NCI-H1930 (cell line): Measurements from ENCODE around the gene DHX32.
"Not testable (repeated sequence)": the region's sequence is repeated elsewhere in the genome, so short reads cannot be mapped to it uniquely, and the experiment has no call there.

ENCODE experiments used
- DNase-seq, 2 experiments: peaks; one replicate each; lab custom pipeline; 2025; lab: John Stamatoyannopoulos, UW

DHX32 gene, protein sequence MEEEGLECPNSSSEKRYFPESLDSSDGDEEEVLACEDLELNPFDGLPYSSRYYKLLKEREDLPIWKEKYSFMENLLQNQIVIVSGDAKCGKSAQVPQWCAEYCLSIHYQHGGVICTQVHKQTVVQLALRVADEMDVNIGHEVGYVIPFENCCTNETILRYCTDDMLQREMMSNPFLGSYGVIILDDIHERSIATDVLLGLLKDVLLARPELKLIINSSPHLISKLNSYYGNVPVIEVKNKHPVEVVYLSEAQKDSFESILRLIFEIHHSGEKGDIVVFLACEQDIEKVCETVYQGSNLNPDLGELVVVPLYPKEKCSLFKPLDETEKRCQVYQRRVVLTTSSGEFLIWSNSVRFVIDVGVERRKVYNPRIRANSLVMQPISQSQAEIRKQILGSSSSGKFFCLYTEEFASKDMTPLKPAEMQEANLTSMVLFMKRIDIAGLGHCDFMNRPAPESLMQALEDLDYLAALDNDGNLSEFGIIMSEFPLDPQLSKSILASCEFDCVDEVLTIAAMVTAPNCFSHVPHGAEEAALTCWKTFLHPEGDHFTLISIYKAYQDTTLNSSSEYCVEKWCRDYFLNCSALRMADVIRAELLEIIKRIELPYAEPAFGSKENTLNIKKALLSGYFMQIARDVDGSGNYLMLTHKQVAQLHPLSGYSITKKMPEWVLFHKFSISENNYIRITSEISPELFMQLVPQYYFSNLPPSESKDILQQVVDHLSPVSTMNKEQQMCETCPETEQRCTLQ

GRCh38 chr10:125881192-125881591 is at the start of gene DHX32:
DHX32 (minus strand) TSS chr10:125881292; CDS start chr10:125880824, 468 bp downstream.
- DNase-seq, result no peak

DNA sequence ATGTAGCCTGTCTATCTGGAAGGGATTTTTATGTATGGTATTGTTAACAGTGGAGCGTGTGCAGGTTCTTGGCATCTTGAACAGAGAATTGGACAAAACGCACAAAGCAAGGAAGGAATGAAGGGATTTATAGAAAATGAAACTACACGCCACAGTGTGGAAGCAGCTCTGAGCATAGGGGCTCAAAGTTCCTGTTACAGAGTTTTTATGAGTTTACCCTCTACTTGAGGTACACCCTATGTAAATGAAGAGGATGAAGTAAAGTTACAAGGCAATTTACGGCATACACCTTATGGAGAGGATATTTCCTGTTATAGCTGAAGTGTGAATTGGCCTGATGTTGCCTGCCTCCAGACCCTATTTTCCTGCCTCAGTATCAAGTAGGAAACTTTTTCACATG is 48.5 kb upstream of the DHX32 start:
- no peak for DNase-seq

DNA sequence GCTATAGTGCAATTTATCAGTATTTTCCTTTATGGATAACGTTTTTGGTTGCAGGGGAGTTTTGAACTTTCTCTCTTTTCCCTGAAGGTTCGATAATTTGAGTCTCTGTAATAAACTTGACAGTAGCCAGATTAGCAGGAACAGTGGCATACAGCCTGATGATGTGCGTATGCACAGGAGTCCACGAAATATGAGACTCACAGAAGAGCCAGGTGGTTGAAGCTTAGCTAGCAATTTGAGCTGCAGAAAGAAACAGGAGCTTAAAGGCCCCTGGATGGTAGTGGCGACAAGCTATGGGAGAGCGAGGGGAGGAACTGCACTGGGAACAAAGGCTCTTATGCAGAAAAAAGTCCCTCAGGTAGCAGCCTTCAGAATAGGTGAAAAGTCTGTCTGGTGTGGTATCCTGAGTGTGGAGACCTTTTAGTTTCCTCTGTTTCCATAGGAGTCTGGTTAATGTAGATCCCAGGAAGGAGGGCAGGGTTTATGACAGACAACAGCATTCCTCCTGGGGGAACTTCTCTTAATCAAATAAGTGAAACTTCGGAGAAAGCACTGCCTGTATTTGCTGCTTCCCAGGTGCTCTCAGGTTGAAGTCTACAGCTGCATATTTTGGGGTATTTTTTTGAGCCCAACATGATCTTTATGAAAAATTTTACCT is 48.0 kb upstream of the DHX32 start:
- DNase-seq, result no peak

GRCh38 chr10:125927265-125927664 is 46.2 kb upstream of the DHX32 start:
- not testable (repeated sequence) for DNase-seq

GRCh38 chr10:125926247-125926646 is 45.2 kb upstream of the DHX32 start:
- no peak for DNase-seq

GRCh38 chr10:125925262-125925834 is 44.3 kb upstream of the DHX32 start:
- DNase-seq, result no peak

- not testable (repeated sequence) for DNase-seq
Observed at GRCh38 chr10:125921643-125922306, 40.7 kb upstream of the DHX32 start.

- not testable (repeated sequence) for DNase-seq
Observed at GRCh38 chr10:125917704-125918361, 36.7 kb upstream of the DHX32 start.

GRCh38 chr10:125916977-125917376 is 35.9 kb upstream of the DHX32 start:
- DNase-seq, result no peak

DNA sequence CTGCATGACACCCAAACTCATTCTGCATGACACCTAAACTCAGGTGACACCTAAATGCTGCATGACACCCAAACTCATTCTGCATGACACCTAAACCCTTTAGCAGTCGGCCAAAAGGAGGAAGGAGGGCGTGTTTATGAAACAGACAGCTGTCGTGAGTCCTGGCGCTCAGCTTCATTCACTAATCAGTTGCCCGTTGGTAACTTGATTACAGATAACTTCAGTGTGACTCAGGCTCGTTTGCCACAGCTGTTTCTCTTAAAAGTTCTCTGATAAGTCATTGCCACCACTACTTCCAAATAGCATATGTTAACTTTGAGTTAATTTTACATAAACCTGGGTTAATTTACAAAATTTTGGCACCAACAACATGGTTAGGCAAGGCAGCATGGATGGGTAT is 32.2 kb upstream of the DHX32 start:
- DNase-seq, result not testable (repeated sequence)

DNA sequence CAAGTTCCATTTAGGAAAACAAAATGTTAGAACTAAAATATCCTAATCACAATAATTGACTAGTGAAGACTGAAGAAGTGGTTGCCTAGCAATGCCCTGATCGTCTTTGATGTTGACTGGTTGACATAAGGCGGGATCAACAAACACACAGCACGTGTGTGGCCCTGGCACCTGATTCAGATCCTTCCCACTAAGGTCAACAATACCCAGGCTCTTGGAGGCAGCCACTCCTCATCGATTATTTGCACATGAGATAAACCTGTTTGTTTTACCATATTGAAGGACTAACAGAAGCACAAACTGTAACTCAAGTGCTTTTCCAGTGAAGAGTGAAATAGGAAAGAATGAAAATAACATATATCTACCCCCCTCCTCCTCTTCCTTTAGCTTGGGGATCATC is 30.9 kb upstream of the DHX32 start:
- no peak for DNase-seq

DNA sequence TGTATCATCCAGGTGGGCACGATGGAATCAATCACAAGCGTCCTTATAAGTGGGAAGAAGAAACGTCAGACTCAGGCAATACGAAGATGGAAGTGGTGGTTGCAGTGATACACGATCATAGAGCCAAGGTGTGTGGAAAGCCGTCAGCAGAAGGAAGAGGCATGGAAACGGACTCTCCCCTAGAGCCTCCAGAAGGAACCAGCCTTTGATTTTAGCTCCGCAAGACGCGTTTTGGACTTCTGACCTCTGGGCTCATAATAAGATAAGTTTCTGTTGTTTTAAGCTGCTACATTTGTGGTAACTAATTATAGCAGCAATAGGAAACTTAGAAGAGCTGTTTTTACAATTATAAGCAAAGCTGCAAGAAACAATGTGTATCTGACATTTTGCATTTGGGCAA is 30.1 kb upstream of the DHX32 start:
- DNase-seq, result no peak

DNA sequence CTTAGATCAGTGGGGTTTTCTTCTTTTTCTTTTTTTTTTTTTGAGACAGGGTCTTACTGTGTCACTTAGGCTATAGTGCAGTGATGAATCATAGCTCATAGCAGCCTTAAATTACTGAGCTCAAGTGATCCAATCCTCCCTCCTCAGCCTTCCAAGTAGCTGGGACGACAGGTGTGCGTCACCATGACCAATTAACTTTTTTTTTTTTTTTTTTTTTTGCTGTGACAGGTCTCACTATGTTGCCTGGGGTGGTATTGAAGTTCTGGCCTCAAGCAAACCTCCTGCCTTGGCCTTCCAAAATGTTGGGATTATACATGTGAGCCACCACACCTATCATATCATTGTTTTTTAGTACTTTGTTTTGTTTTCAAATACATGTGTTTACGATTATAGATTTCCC is 28.4 kb upstream of the DHX32 start:
- DNase-seq, result not testable (repeated sequence)

GRCh38 chr10:125908813-125909212 is 27.7 kb upstream of the DHX32 start:
- DNase-seq, result not testable (repeated sequence)

DNA sequence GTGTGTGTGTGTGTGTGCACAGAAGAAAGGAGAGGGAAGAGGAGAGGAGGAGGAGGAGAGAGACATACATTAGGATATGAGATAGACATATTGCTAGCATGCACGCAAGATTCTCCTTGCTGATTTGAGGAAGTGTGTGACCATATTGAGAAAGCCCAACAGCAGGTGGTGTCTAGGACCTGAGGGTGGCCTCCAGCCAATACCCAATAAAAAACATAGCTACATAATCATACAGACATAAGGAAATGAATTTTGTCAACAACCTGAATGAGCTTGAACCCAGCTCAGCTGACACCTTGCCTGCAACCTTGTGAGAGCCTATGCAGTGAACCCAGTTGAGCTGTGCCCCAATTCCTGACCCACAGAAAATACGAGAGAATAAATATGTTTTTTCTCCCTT is 26.5 kb upstream of the DHX32 start:
- DNase-seq, result not testable (repeated sequence)

- DNase-seq, result not testable (repeated sequence)
Observed at GRCh38 chr10:125905069-125905994, 24.2 kb upstream of the DHX32 start.

DNA sequence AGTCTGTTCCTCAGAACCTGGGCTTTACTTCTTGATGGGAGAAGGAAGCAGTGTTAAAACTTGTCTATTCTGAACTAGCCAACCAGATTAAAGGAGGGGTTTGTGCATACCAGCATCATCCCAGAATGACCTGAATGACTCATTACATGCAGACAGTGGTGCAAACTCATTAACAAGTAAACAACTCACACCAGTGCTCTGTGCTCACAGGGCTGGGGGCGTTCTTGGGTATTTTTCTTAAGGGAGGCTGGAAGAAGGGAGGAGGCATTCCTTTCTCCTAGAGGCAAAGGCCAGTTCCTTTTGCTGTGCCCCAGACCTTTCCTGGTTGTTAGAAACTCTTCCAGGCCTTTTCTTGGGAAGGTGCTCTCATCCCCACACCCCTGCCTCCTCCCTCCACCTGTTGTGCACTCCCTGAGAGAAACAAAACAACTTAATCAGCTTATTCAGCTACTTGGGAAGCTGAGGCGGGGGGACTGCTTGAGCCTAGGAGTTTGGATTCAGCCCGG is 22.1 kb upstream of the DHX32 start:
- not testable (repeated sequence) for DNase-seq

- DNase-seq, result not testable (repeated sequence)
Observed at GRCh38 chr10:125900963-125901362, 19.9 kb upstream of the DHX32 start.

DNA sequence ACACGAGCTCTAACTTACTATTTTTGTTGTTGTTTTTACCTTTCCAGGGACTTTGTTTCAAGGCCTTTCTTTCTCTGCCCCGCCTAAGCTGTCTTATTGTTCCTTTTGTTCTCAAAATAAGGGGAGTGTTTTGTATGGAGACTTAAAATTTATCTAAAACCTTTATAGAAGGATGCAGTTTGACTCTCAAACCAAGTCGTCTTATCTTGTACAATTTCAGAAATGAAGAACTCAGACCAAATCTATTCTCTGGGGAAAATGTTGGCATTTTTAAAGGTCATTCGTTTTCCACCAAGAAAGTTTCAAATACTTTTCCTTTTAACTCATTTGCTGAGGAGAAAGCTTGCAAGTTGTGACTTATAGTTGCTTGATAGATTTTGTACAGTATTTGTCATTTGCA is 16.2 kb upstream of the DHX32 start:
- not testable (repeated sequence) for DNase-seq
